Ureter (tissue), 1 donor: Measurements from ENCODE around the gene EIF3B. TPM values are rescaled to one million over a fixed set of nuclear protein-coding genes. Genes with fewer than 3 reads are reported as not detected.

ENCODE experiments used
- total RNA-seq: library from RNA; stranded (reverse); gene quantifications from one replicate; pipeline ENCODE4 v1.2.4, GENCODE V29; 2023
- donor health status: DM: yes; HTN: yes; CAD: no.

EIF3B gene
- total RNA-seq, 1 donor from 2014 or later: 142 TPM

Other genes starting within 250 kb of the EIF3B start
- 41.4 TPM for gene MAD1L1, start 121.9 kb upstream of the EIF3B start, total RNA-seq
- gene MRM2, start 112.6 kb upstream of the EIF3B start, total RNA-seq: 34.2 TPM
- 8.9 TPM for gene NUDT1, start 112.6 kb upstream of the EIF3B start, total RNA-seq
- 23.7 TPM for gene SNX8, start 40.4 kb upstream of the EIF3B start, total RNA-seq
- gene CHST12, start 48.8 kb downstream of the EIF3B start, total RNA-seq: 19.0 TPM
- gene GRIFIN, start 121.6 kb downstream of the EIF3B start, total RNA-seq: not detected
- gene LFNG, start 164.9 kb downstream of the EIF3B start, total RNA-seq: 22.5 TPM
- 24.0 TPM for gene BRAT1, start 200.7 kb downstream of the EIF3B start, total RNA-seq
- gene IQCE, start 204.2 kb downstream of the EIF3B start, total RNA-seq: 23.0 TPM